ENCODE results near the gene MCM9. TPM values are rescaled to one million over a fixed set of nuclear protein-coding genes. Genes with fewer than 3 reads are reported as not detected.

Gene MCM9
- total and polyA plus RNA-seq, 7 donors = 1.6 to 5.6 (median 4.6) TPM

- ATAC-seq (no peak), DNase-seq (no peak)
- Histone ChIP-seq H3K4me1 (peaks cover 13% of the 10 kb centered on the region), H3K27me3 (ENCODE audit: insufficient read depth in 3 of 3, low read length in 2 of 3) (no peaks in the 10 kb centered on the region), H3K36me3 (ENCODE audit: insufficient read depth in 1 of 2, low read depth in 1 of 2) (peaks cover 0 to 58% of the 10 kb centered on the region in 2 donors), H3K4me3 (no peak overlapping the region), H3K27ac (no peak overlapping the region), H3K9me3 (no peaks in the 10 kb centered on the region)
- intact Hi-C loops (cut with DNase I) = loop anchor here in 1 of 2 donors (5.0 kb wide), 1 partner anchor 34 kb away; no protein-coding TSS in a partner anchor
- no peak for TF ChIP-seq CTCF (IDR thresholded peaks at IDR 0.05)
- 96 to 97% (median 96%) methylated on average over 5 of the region's 5 CpGs for WGBS, 3 donors
Observed at GRCh38 chr6:118931436-118931835, 3.5 kb downstream of the MCM9 start.

GRCh38 chr6:118930680-118931079, 4.3 kb downstream of the MCM9 start:
- peaks cover 0 to 64% of the 10 kb centered on the region in 2 donors for H3K36me3 ChIP-seq (ENCODE audit: insufficient read depth in 1 of 2, low read depth in 1 of 2)
- WGBS, 3 donors = 98 to 99% (median 99%) methylated on average over 3 of the region's 3 CpGs
- no peaks in the 10 kb centered on the region for H3K9me3 ChIP-seq
- no peak overlapping the region for H3K27ac ChIP-seq
- no peak overlapping the region for H3K4me3 ChIP-seq
- H3K4me1 ChIP-seq = peaks cover 13% of the 10 kb centered on the region
- TF ChIP-seq CTCF (IDR thresholded peaks at IDR 0.05) = no peak
- DNase-seq = no peak
- intact Hi-C loops (cut with DNase I) = loop anchor here in 1 of 2 donors (5.0 kb wide), 1 partner anchor 33 kb away; no protein-coding TSS in a partner anchor
- ATAC-seq = no peak
- H3K27me3 ChIP-seq (ENCODE audit: insufficient read depth in 3 of 3, low read length in 2 of 3) = no peaks in the 10 kb centered on the region

GRCh38 chr6:118923035-118923434, 11.9 kb downstream of the MCM9 start:
- intact Hi-C loops (cut with DNase I) = no loop called here
- Histone ChIP-seq H3K9me3 (no peaks in the 10 kb centered on the region), H3K4me1 (no peaks in the 10 kb centered on the region), H3K27me3 (ENCODE audit: insufficient read depth in 3 of 3, low read length in 2 of 3) (no peaks in the 10 kb centered on the region), H3K27ac (no peak overlapping the region), H3K4me3 (no peak overlapping the region), H3K36me3 (ENCODE audit: insufficient read depth in 1 of 2, low read depth in 1 of 2) (peaks cover 20 to 94% of the 10 kb centered on the region in 2 donors)
- 94 to 98% (median 97%) methylated on average over 3 of the region's 3 CpGs for WGBS, 3 donors
- no peak for TF ChIP-seq CTCF (IDR thresholded peaks at IDR 0.05)
- DNase-seq = no peak
- no peak for ATAC-seq

- H3K27me3 ChIP-seq (ENCODE audit: insufficient read depth in 3 of 3, low read length in 2 of 3) = no peaks in the 10 kb centered on the region
- WGBS, 3 donors = 99 to 100% (median 100%) methylated on average over 1 of the region's 1 CpG
- no peaks in the 10 kb centered on the region for H3K9me3 ChIP-seq
- H3K36me3 ChIP-seq (ENCODE audit: insufficient read depth in 1 of 2, low read depth in 1 of 2) = peaks cover 21 to 94% of the 10 kb centered on the region in 2 donors
- intact Hi-C loops (cut with DNase I) = no loop called here
- no peak for ATAC-seq
- no peak overlapping the region for H3K4me3 ChIP-seq
- no peak for TF ChIP-seq CTCF (IDR thresholded peaks at IDR 0.05)
- no peak overlapping the region for H3K27ac ChIP-seq
- DNase-seq = no peak
- no peaks in the 10 kb centered on the region for H3K4me1 ChIP-seq
Observed at GRCh38 chr6:118921084-118921483, 13.9 kb downstream of the MCM9 start.

GRCh38 chr6:118918329-118918725, 16.6 kb downstream of the MCM9 start:
- H3K36me3 ChIP-seq (ENCODE audit: insufficient read depth in 1 of 2, low read depth in 1 of 2) = peaks cover 21 to 96% of the 10 kb centered on the region in 2 donors

More at GRCh38 chr6:118918329-118918725, 16.6 kb downstream of the MCM9 start:
- intact Hi-C loops (cut with DNase I) = no loop called here
- peaks cover 10% of the 10 kb centered on the region for H3K4me1 ChIP-seq
- H3K4me3 ChIP-seq = no peak overlapping the region
- H3K27me3 ChIP-seq (ENCODE audit: insufficient read depth in 3 of 3, low read length in 2 of 3) = no peaks in the 10 kb centered on the region
- ATAC-seq (no peak), DNase-seq (no peak)
- no peaks in the 10 kb centered on the region for H3K9me3 ChIP-seq
- TF ChIP-seq CTCF (IDR thresholded peaks at IDR 0.05) = no peak
- WGBS, 3 donors = 95% methylated on average over 2 of the region's 2 CpGs
- H3K27ac ChIP-seq = no peak overlapping the region

Measured in psoas muscle (tissue), 8 donors.